ENCODE data around the gene CCDC47. TPM values are rescaled to one million over a fixed set of nuclear protein-coding genes. Genes with fewer than 3 reads are reported as not detected.

CCDC47 gene
- total and polyA plus RNA-seq, 2 donors from 2014 or later = 50.9 to 83.1 TPM

DNA sequence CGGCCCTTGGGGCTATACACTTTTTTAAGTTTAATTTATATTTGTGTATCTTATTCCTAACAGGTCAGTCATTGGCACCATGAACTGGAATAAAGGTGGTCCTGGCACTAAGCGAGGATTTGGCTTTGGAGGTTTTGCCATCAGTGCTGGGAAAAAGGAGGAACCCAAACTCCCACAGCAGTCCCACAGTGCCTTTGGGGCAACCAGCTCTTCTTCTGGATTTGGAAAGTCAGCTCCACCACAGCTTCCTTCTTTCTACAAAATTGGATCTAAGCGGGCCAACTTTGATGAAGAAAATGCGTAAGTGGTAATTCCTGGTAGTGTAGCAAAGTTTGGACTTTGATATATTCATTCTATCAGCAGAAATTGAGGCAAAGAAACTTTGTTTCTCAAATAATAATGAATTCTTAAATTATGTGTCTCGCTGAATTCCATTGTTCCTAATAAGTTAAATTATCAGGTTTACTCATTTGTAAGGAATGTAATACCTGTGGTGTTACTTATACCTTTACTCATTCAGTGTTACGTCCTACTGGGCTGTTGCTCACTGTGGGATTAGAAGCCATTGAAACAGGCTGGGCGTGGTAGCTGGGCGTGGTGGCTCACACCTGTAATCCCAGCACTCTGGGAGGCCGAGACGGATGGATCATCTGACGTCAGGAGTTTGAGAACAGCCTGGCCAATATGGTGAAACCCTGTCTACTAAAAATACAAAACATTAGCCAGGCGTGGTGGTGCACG is 13.7 kb upstream of the CCDC47 start:
- DNase-seq (no peak), FAIRE-seq (no peak)
- Histone ChIP-seq H3K36me3 (ENCODE audit: control insufficient read depth in 2 of 3, insufficient read depth in 3 of 3, low read length in 3 of 3) (peaks cover 5 to 26% (median 11%) of the 10 kb centered on the region in 3 donors), H3K4me1 (ENCODE audit: control insufficient read depth in 2 of 3, insufficient read depth in 2 of 3, low read depth in 1 of 3, low read length in 3 of 3) (peaks cover 0 to under 1% (median 0%) of the 10 kb centered on the region in 3 donors), H3K4me3 (ENCODE audit: low read length in 3 of 3) (no peak overlapping the region), H3K9ac (ENCODE audit: low read length in 3 of 3) (no peak overlapping the region), H3K27me3 (ENCODE audit: control insufficient read depth, insufficient read depth, low read length) (no peaks in the 10 kb centered on the region), H3K27ac (ENCODE audit: low read depth in 2 of 2, low read length in 2 of 2) (no peak overlapping the region), H3K9me3 (ENCODE audit: control insufficient read depth in 2 of 3, insufficient read depth in 1 of 3, low read length in 3 of 3) (no peaks in the 10 kb centered on the region)
- intact Hi-C loops (cut with DNase I) = no loop called here
- TF ChIP-seq, protein P1, sequence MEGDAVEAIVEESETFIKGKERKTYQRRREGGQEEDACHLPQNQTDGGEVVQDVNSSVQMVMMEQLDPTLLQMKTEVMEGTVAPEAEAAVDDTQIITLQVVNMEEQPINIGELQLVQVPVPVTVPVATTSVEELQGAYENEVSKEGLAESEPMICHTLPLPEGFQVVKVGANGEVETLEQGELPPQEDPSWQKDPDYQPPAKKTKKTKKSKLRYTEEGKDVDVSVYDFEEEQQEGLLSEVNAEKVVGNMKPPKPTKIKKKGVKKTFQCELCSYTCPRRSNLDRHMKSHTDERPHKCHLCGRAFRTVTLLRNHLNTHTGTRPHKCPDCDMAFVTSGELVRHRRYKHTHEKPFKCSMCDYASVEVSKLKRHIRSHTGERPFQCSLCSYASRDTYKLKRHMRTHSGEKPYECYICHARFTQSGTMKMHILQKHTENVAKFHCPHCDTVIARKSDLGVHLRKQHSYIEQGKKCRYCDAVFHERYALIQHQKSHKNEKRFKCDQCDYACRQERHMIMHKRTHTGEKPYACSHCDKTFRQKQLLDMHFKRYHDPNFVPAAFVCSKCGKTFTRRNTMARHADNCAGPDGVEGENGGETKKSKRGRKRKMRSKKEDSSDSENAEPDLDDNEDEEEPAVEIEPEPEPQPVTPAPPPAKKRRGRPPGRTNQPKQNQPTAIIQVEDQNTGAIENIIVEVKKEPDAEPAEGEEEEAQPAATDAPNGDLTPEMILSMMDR (IDR thresholded peaks at IDR 0.05; ENCODE audit: borderline replicate concordance, extremely low read depth, insufficient read depth) = no peak

GRCh38 chr17:63786117-63786516 is 12.7 kb upstream of the CCDC47 start:
- H3K27ac ChIP-seq (ENCODE audit: low read depth in 2 of 2, low read length in 2 of 2) = no peak overlapping the region
- H3K9me3 ChIP-seq (ENCODE audit: control insufficient read depth in 2 of 3, insufficient read depth in 1 of 3, low read length in 3 of 3) = no peaks in the 10 kb centered on the region
- intact Hi-C loops (cut with DNase I) = no loop called here
- H3K9ac ChIP-seq (ENCODE audit: low read length in 3 of 3) = no peak overlapping the region
- DNase-seq (no peak), FAIRE-seq (no peak)
- peaks cover 0 to 2% (median 0%) of the 10 kb centered on the region in 3 donors for H3K4me1 ChIP-seq (ENCODE audit: control insufficient read depth in 2 of 3, insufficient read depth in 2 of 3, low read depth in 1 of 3, low read length in 3 of 3)
- no peaks in the 10 kb centered on the region for H3K27me3 ChIP-seq (ENCODE audit: control insufficient read depth, insufficient read depth, low read length)
- TF ChIP-seq, protein P1 (IDR thresholded peaks at IDR 0.05; ENCODE audit: borderline replicate concordance, extremely low read depth, insufficient read depth) = no peak
- H3K4me3 ChIP-seq (ENCODE audit: low read length in 3 of 3) = no peak overlapping the region
- peaks cover 5 to 26% (median 11%) of the 10 kb centered on the region in 3 donors for H3K36me3 ChIP-seq (ENCODE audit: control insufficient read depth in 2 of 3, insufficient read depth in 3 of 3, low read length in 3 of 3)

DNA sequence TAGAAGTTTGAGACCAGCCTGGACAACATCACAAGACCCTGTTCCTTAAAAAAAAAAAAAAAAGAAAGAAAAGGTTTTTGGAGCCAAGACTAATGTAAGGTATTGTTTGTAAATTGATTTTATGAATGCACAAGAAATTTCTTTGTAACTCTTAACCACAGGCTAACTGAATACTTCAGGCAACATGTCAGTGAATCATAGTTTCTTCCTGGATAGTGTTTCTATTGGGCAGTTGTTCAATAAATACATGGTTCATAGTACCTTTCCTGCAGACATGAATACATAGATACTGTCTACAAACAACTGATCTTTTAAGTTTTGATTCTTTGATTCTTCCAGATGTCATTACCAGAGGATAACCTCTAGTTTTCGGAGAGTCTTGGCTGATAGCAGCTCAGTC is 12.2 kb upstream of the CCDC47 start:
- H3K4me1 ChIP-seq (ENCODE audit: control insufficient read depth in 2 of 3, insufficient read depth in 2 of 3, low read depth in 1 of 3, low read length in 3 of 3) = peaks cover 0 to 2% (median 0%) of the 10 kb centered on the region in 3 donors
- peaks cover 5 to 26% (median 11%) of the 10 kb centered on the region in 3 donors for H3K36me3 ChIP-seq (ENCODE audit: control insufficient read depth in 2 of 3, insufficient read depth in 3 of 3, low read length in 3 of 3)
- TF ChIP-seq, protein P1 (IDR thresholded peaks at IDR 0.05; ENCODE audit: borderline replicate concordance, extremely low read depth, insufficient read depth) = no peak
- no peaks in the 10 kb centered on the region for H3K9me3 ChIP-seq (ENCODE audit: control insufficient read depth in 2 of 3, insufficient read depth in 1 of 3, low read length in 3 of 3)
- intact Hi-C loops (cut with DNase I) = no loop called here
- FAIRE-seq (no peak), DNase-seq (no peak)
- no peak overlapping the region for H3K4me3 ChIP-seq (ENCODE audit: low read length in 3 of 3)
- H3K27me3 ChIP-seq (ENCODE audit: control insufficient read depth, insufficient read depth, low read length) = no peaks in the 10 kb centered on the region
- H3K27ac ChIP-seq (ENCODE audit: low read depth in 2 of 2, low read length in 2 of 2) = no peak overlapping the region
- no peak overlapping the region for H3K9ac ChIP-seq (ENCODE audit: low read length in 3 of 3)
